Measurements from ENCODE around the gene S100A8.

Gene S100A8

DNA sequence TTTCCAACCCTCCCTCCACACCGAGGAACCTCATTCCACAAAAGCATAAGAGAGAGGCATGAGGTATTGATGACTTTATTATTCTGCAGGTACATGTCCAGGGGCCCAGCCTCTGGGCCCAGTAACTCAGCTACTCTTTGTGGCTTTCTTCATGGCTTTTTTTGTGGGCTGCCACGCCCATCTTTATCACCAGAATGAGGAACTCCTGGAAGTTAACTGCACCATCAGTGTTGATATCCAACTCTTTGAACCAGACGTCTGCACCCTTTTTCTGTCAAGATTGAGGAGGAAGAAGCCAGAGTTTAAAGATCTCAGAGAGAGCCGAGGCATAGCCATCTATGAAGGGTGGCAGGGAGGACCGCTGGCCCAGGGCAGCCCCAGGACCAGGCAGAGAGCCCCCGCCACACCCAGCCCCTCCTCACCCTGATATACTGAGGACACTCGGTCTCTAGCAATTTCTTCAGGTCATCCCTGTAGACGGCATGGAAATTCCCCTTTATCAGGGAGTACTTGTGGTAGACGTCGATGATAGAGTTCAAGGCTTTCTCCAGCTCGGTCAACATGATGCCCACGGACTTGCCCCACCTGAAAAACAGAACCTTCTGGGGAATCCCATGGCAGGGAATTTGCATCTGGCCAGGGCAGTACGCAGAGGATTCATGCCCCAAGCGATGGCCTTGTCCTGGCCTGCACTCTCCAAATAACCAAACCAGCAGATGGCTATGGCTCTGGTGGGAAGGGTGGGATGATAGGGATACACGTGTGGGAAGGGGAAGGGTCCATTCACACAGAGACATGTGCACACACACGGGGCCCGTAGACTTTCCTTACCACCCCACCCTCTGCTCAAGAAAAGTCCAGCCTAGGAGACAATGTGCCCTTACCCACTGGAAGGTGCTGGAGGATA lies 647 bp downstream of the S100A8 start:
- no peak for DNase-seq

DNA sequence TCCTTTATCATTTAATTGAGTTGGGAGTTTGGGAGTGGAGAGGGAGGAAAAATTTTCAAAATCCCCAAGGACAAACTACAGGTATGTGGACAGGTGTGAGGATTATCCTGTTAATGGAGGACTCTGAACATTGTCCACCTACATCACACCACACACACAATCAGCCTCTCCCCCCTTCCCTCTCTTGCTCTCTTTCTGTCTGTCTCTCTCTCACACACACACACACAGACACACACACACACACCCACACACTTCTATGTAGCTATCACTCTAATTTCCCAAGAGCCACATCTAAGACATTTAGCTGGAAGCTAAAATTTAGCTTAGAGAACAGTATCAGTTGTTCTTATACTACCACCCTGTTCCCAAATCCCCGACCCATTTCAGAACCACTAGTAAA lies 1.5 kb downstream of the S100A8 start:
- no peak for DNase-seq

DNA sequence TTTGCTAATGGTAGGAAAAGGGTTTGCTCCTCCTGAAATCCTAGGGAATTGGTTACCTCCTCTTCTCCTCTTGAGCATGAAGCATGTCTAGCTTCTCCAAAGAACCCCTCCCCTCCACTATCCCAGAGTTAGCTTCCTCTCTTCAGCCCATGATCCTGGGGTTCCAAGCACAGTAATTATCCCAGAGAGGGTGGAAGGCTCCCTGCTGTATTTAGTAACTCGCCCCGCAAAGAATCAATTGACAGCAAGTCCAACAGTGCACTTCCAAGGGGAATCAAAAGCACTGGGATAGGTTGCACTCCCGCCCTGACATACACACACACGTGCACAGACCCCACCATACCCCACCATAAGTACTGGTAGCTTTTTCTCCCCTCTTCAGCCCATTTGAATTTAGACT lies 3.1 kb downstream of the S100A8 start:
- no peak for DNase-seq

DNA sequence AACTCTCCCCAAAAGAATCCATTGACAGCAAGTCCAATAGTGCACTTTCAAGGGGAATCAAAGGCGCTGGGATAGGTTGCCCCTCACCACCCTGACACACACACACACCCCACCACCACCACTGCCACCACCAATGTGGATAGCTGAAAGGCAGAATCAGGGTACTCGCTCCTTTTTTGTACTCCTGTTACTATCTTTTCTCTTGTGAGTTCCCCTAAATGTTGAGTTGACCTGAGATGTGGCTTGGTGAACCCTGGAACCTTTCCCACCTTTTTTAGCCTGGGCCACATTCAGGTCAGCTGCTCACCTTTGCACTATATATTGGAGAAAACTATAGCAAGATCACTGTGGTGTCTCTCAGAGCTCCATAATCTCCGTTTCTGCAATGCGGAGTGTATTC lies 3.9 kb downstream of the S100A8 start:
- no peak for DNase-seq

DNA sequence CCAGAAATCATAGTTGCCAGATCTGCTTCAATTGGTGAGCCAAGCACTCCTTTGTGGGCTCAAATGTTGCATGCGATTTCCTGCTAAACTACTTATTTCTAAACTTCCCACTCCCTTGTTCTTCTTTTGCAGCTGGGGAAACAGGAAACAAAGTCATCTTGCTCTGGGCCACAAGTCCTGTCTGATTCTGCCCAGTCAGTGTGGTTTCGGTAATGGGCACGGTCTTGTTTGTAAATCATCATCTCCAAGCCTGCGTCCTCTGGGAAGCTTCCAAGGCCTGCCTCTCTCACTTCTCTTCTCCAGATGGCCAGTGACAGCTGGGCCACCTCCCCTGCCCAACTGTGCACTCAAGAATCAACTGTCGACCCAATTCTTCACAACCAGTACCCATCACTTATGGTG lies 4.4 kb downstream of the S100A8 start:
- DNase-seq = no peak

GRCh38 chr1:153384958-153385580 lies 5.8 kb downstream of the S100A8 start:
- no peak for DNase-seq

- no peak for DNase-seq
Measured at GRCh38 chr1:153380711-153381110, 10.2 kb downstream of the S100A8 start.

- no peak for DNase-seq
Measured at GRCh38 chr1:153379591-153379990, 11.3 kb downstream of the S100A8 start.

DNA sequence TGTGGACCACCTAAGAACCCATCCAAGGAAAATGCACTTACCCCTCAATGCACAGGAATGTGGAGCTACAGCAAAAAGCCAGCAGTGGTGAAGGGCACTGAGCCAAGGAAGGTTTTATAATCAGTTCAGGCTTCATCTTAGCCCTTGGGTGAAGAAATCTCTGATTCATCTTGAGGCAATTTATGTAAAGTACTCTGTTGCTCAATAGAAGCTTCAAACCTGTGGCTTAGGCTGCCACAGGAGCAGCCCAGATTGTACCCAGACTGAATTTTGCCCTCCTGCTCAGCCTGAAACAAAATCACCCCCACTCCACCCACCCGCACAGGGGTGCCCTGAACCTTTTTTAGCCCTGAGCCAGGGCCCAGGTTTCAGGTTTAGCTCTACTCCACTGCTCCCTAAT lies 15.4 kb downstream of the S100A8 start, which contains the start of gene S100A12:
S100A12 (minus strand) TSS at position 111 of the 400 bp plus-strand sequence. CDS start 1,029 bp downstream, outside the sequence.
- DNase-seq = no peak

GRCh38 chr1:153374071-153374470 lies 16.8 kb downstream of the S100A8 start:
- no peak for DNase-seq

DNA sequence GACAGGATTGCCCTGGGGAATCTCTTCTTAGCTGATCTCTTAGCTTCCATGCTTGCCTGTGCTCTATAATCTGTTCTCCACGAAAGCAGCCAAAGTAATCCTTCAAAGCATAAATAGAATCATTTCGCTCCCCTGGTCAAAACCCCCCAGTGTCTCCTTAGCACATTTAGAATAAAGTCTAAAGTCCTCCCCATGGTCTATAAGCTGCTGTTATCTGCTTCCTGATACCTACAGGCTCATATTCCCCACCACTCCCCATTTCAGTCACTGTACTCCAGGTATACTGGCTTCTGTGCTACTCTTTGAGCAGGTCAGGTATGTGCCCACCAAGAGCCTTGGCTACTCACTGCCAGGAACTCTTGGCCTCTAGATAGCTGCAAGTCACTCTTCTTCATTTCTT lies 18.3 kb downstream of the S100A8 start:
- DNase-seq = no peak

DNA sequence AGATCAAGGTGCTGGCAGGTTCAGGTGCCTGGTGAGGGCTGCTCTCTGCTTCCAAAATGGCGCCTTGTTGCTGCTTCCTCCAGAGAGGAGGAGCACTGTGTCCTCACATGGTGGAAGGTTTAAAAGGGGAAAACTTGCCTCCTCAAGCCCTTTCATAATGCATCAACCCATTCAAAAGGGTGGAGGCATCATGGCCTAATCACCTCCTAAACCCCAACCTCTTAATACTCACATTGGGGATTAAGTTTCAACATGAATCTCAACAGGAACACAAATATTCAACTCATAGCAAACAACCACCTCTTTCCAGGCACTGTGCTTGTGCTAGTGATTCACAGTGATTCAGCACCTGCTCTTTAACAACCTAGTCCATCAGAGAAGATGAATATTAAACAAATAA lies 19.6 kb downstream of the S100A8 start:
- no peak for DNase-seq

- DNase-seq = no peak
Measured at GRCh38 chr1:153370146-153370545, 20.7 kb downstream of the S100A8 start.

GRCh38 chr1:153368495-153368894 lies 22.4 kb downstream of the S100A8 start:
- no peak for DNase-seq

DNA sequence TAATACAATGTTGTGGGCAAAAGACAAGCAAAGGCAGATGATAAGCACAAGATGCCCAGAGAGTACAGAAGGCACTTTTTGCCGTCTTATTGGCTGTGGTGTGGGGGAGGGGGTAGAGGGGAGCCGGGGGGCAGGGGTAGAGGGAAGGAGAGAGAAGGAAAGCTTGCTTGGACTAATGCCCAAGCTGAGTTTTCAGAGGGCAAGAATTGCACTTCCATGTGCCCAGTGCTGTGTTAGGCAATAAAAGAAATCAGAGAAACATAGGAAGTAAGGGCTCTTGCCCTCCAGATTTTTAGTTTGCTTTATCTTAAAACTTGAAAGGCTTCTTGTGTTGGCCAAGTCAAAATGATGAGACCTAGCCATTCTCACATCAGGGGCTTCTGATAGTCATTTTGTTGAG lies 23.8 kb downstream of the S100A8 start:
- DNase-seq = no peak

- no peak for DNase-seq
Measured at GRCh38 chr1:153366261-153366660, 24.6 kb downstream of the S100A8 start.

GRCh38 chr1:153365696-153366095 lies 25.2 kb downstream of the S100A8 start:
- DNase-seq = no peak

GRCh38 chr1:153364766-153365666 lies 25.9 kb downstream of the S100A8 start:
- DNase-seq = no peak

GRCh38 chr1:153364156-153364555 lies 26.7 kb downstream of the S100A8 start:
- DNase-seq = no peak

GRCh38 chr1:153363641-153364040 lies 27.2 kb downstream of the S100A8 start:
- DNase-seq = no peak

DNA sequence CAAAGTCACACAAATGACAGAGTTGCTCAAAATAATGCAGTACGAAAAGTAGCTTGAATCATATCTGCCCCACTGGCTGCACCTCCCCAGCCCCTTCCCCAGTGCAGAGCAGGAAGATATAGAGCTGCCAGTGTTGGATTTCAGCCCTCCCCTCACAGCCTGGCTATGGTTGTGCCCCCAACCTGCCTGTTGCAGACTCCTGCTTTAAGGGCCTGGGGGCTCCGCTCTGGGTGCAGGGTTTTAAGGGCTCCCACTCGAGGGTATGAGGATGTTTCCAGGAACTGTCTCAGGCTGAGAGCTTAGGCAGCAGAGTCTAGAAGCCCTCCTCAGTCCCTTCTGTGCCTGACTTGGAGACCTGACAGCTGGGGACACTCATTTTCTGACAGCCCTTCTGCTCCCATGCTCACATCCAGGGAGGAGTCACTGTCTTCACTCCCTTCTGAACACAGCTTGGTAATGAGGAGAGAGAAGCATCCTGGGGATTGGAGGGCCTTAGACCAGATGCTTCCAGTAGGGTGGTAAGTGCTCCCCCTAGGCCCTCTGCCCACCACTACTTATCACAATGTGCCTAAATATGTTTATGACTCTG lies 28.6 kb downstream of the S100A8 start:
- DNase-seq = no peak

- no peak for DNase-seq
Measured at GRCh38 chr1:153361480-153362109, 29.3 kb downstream of the S100A8 start.
